Measurements from ENCODE around the gene COQ8A.

DNA sequence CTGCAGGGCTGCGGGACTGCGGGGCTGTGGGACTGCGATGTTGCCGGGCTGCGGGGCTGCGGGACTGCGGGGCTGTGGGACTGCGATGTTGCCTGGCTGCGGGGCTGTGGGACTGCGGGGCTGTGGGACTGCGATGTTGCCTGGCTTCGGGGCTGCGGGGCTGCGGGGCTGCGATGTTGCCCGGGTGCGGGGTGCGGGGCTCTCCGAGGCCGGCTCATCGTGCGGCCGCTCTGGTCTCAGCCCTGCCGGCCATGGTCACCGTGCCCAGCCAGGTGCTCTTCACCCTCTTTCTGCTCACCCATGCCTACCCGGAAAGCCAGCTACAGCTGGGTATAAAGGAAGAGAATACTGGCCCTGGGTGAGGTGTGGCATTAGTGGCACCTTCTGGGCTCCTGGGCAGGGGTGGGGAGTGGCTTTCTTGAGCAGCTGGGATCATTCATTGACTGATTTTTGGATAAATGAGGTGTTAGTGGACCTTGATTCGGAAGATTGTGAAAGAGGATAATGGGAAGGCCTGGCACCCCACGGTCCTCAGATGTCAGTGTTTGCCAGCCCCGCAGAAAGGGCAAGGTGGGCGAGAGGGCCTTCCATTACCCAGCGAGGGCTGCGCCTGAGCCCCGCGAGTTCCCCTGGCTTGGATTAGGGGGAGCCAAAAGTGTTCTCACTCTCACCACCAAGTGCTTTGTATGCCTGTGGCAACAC, 36.3 kb downstream of the COQ8A start:
- TF ChIP-seq POLR2AphosphoS5 (IDR thresholded peaks at IDR 0.05; ENCODE audit: low read depth, low read length) (no peak), MAX (IDR thresholded peaks at IDR 0.05) (no peak), POLR2A (IDR thresholded peaks at IDR 0.05; ENCODE audit: borderline replicate concordance, extremely low read depth, insufficient read depth, insufficient read length) (no peak)
